ENCODE data around the gene FLT4. TPM values are rescaled to one million over a fixed set of nuclear protein-coding genes. Genes with fewer than 3 reads are reported as not detected.

FLT4 gene
- total and polyA plus RNA-seq, 4 donors: 12.6 to 42.1 (median 25.3) TPM

DNA sequence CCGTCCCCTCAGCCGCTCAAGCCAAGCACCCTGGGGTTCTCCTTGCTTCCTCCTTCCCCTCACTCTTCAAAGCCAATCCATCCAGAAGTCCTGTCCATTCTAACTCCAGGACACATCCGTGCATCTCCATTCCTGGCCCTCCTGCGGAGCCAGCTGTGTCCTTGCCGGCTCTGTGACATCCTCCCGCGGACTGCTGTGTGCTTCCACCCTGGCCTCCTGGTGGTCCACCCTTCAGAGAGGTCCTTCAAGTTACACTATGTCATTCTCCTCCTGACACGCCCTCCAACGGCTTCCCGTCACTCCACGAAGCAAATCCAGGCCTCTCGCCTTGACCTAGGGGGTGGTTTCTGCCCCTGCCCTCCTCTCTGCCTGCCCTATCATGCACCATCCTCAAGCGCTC is 45.1 kb downstream of the FLT4 start:
- Histone ChIP-seq H3K4me1 (ENCODE audit: control insufficient read depth in 5 of 5, insufficient read depth in 5 of 5, low read length in 5 of 5) (peaks cover 0 to 4% (median 0%) of the 10 kb centered on the region in 5 donors), H3K4me3 (no peak overlapping the region), H3K9me3 (ENCODE audit: control insufficient read depth in 4 of 4, insufficient read depth in 3 of 4, low read length in 3 of 4) (no peaks in the 10 kb centered on the region), H3K36me3 (ENCODE audit: control insufficient read depth in 4 of 4, insufficient read depth in 4 of 4, low read length in 4 of 4) (peaks cover 0 to 3% (median 0%) of the 10 kb centered on the region in 4 donors), H3K27me3 (ENCODE audit: control insufficient read depth in 3 of 3, insufficient read depth in 3 of 3, low read length in 2 of 3) (no peaks in the 10 kb centered on the region), H3K27ac (ENCODE audit: low read depth in 1 of 2, low read length in 1 of 2) (no peak overlapping the region), H3K9ac (ENCODE audit: insufficient read depth in 1 of 2, low read length in 2 of 2) (no peak overlapping the region)
- no peak for ATAC-seq (ENCODE audit: insufficient read depth, low FRiP score)
- TF ChIP-seq, protein P1, sequence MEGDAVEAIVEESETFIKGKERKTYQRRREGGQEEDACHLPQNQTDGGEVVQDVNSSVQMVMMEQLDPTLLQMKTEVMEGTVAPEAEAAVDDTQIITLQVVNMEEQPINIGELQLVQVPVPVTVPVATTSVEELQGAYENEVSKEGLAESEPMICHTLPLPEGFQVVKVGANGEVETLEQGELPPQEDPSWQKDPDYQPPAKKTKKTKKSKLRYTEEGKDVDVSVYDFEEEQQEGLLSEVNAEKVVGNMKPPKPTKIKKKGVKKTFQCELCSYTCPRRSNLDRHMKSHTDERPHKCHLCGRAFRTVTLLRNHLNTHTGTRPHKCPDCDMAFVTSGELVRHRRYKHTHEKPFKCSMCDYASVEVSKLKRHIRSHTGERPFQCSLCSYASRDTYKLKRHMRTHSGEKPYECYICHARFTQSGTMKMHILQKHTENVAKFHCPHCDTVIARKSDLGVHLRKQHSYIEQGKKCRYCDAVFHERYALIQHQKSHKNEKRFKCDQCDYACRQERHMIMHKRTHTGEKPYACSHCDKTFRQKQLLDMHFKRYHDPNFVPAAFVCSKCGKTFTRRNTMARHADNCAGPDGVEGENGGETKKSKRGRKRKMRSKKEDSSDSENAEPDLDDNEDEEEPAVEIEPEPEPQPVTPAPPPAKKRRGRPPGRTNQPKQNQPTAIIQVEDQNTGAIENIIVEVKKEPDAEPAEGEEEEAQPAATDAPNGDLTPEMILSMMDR (IDR thresholded peaks at IDR 0.05; ENCODE audit: control extremely low read depth, extremely low read depth): no peak
- 85 to 92% methylated on average over 13 of the region's 13 CpGs for WGBS, 2 donors
- no peak for DNase-seq

DNA sequence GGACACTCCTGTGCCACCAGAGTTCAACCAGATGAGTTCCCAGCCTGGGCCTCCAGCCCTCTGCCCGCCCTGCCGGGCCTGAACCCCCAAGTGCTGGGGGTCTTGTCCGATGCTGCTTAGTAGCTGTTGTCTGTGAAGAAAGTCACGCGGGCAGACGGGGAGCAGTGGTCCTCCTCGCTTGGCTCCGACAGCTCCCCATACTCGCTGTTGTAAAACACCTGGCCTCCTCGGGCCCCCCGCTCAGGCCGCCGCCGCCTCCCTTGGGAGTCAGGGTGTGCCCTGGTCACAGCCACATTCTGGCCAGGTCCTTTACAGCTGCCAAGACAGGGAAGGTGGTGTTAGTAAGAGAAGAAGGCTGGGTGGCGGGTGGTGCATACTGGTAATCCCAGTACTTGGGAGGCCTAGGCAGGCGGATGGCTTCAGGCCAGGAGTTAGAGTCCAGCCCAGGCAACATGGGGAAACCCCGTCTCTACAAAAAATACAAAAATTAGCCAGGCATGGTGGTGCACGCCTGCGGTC is 46.3 kb downstream of the FLT4 start:
- H3K4me1 ChIP-seq (ENCODE audit: control insufficient read depth in 5 of 5, insufficient read depth in 5 of 5, low read length in 5 of 5): peaks cover 0 to 4% (median 0%) of the 10 kb centered on the region in 5 donors
- no peak overlapping the region for H3K27ac ChIP-seq (ENCODE audit: low read depth in 1 of 2, low read length in 1 of 2)
- no peak for ATAC-seq (ENCODE audit: insufficient read depth, low FRiP score)
- WGBS, 2 donors: 95 to 97% methylated on average over 19 of the region's 19 CpGs
- H3K27me3 ChIP-seq (ENCODE audit: control insufficient read depth in 3 of 3, insufficient read depth in 3 of 3, low read length in 2 of 3): no peaks in the 10 kb centered on the region
- H3K9me3 ChIP-seq (ENCODE audit: control insufficient read depth in 4 of 4, insufficient read depth in 3 of 4, low read length in 3 of 4): no peaks in the 10 kb centered on the region
- TF ChIP-seq, protein P1 (IDR thresholded peaks at IDR 0.05; ENCODE audit: control extremely low read depth, extremely low read depth): no peak
- H3K36me3 ChIP-seq (ENCODE audit: control insufficient read depth in 4 of 4, insufficient read depth in 4 of 4, low read length in 4 of 4): no peaks in the 10 kb centered on the region
- no peak overlapping the region for H3K9ac ChIP-seq (ENCODE audit: insufficient read depth in 1 of 2, low read length in 2 of 2)
- no peak overlapping the region for H3K4me3 ChIP-seq
- DNase-seq: peak in 1 of 3 donors; percentile 10

DNA sequence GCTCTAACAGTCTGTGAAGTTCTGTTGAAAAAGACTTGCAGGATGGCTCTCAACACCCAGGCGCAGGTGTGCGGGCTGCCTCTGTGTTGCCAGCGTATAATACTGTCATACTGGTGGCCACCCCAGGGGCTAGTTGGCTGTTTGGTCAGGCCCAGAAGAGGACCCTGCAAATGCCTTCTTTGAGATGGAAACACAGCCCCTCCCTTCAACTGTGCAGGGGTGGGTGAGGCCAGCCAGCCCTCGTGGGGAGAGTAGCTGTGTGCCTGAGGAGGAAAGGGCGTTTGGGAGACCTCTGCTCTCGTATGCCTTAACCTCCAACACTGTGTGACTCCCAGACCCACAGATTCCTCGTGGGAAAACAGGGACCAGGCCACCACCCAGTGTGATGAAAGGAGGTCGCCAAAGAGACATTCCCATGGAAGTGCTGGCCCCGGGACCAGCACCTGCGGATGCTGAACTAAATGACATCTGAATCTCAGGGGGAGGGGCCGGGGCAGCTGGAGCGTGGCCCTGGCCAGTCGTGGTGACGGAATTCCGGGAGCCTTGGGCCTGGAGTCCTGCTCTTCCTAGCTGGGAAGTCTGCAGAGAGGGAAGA is 46.8 kb downstream of the FLT4 start:
- H3K27ac ChIP-seq (ENCODE audit: low read depth in 1 of 2, low read length in 1 of 2): no peak overlapping the region
- no peak overlapping the region for H3K9ac ChIP-seq (ENCODE audit: insufficient read depth in 1 of 2, low read length in 2 of 2)
- no peak overlapping the region for H3K4me3 ChIP-seq
- H3K4me1 ChIP-seq (ENCODE audit: control insufficient read depth in 5 of 5, insufficient read depth in 5 of 5, low read length in 5 of 5): peaks cover 0 to 4% (median 0%) of the 10 kb centered on the region in 5 donors
- TF ChIP-seq, protein P1 (IDR thresholded peaks at IDR 0.05; ENCODE audit: control extremely low read depth, extremely low read depth): no peak
- ATAC-seq (ENCODE audit: insufficient read depth, low FRiP score) (no peak), DNase-seq (peak in 1 of 3 donors; percentile 1)
- H3K9me3 ChIP-seq (ENCODE audit: control insufficient read depth in 4 of 4, insufficient read depth in 3 of 4, low read length in 3 of 4): no peaks in the 10 kb centered on the region
- H3K36me3 ChIP-seq (ENCODE audit: control insufficient read depth in 4 of 4, insufficient read depth in 4 of 4, low read length in 4 of 4): no peaks in the 10 kb centered on the region
- 79 to 85% methylated on average over 15 of the region's 15 CpGs for WGBS, 2 donors
- H3K27me3 ChIP-seq (ENCODE audit: control insufficient read depth in 3 of 3, insufficient read depth in 3 of 3, low read length in 2 of 3): no peaks in the 10 kb centered on the region
